Endothelial cell (in vitro differentiated cells): Measurements from ENCODE around the gene KCNQ4. TPM values are rescaled to one million over a fixed set of nuclear protein-coding genes. Genes with fewer than 3 reads are reported as not detected.

ENCODE experiments used
- DNase-seq: peaks from one replicate; pipeline ENCODE4 v3.0.0; 2021; ENCODE audit warnings: low spot score
- H3K27ac Mint-ChIP-seq: one replicate; pipeline ENCODE4 v1.8.0; 2021; ENCODE audit warnings: mixed read lengths, inconsistent platforms; ENCODE audit not compliant: unreplicated experiment
- H3K27me3 Mint-ChIP-seq: one replicate; pipeline ENCODE4 v1.8.0; 2021; ENCODE audit warnings: mild to moderate bottlenecking, moderate library complexity, mixed read lengths, inconsistent platforms; ENCODE audit not compliant: unreplicated experiment
- H3K36me3 Mint-ChIP-seq: one replicate; pipeline ENCODE4 v1.8.0; 2021; ENCODE audit warnings: mild to moderate bottlenecking, low read depth, mixed read lengths, inconsistent platforms; ENCODE audit not compliant: unreplicated experiment
- H3K4me1 Mint-ChIP-seq: one replicate; pipeline ENCODE4 v1.8.0; 2021; ENCODE audit warnings: mild to moderate bottlenecking, mixed read lengths, inconsistent platforms; ENCODE audit not compliant: unreplicated experiment
- H3K4me3 Mint-ChIP-seq: one replicate; pipeline ENCODE4 v1.8.0; 2021; ENCODE audit warnings: mild to moderate bottlenecking, mixed read lengths, inconsistent platforms; ENCODE audit not compliant: unreplicated experiment
- H3K9me3 Mint-ChIP-seq: one replicate; pipeline ENCODE4 v1.8.0; 2021; ENCODE audit warnings: mixed read lengths, inconsistent platforms; ENCODE audit not compliant: unreplicated experiment
- CTCF ChIP-seq: fragments of 200-600 bp; sonication (generic); IDR thresholded peaks from one replicate; pipeline ENCODE4 v1.5.0; 2021; ENCODE audit warnings: antibody characterized with exemption; ENCODE audit not compliant: unreplicated experiment
- total RNA-seq: library from RNA; stranded (reverse); fragmentation: NEBNext Ultra II Directional; extraction: Animal tissue kit (Norgen Biotek cat#: 25700); gene quantifications from one replicate; pipeline ENCODE4 v1.2.1, GENCODE V29; 2021; ENCODE audit not compliant: unreplicated experiment

KCNQ4 gene
- total RNA-seq, 1 donor from 2014 or later = 1.5 TPM

GRCh38 chr1:40851643-40852042 lies 68.1 kb downstream of the KCNQ4 start:
- Mint-ChIP-seq H3K4me3 (no peak overlapping the region), H3K27me3 (peaks cover 2% of the 10 kb centered on the region), H3K27ac (no peak overlapping the region), H3K36me3 (no peaks in the 10 kb centered on the region), H3K9me3 (no peaks in the 10 kb centered on the region), H3K4me1 (peaks cover 42% of the 10 kb centered on the region)
- TF ChIP-seq CTCF = no peak
- DNase-seq = no peak

- no peaks in the 10 kb centered on the region for H3K9me3 Mint-ChIP-seq
- no peak overlapping the region for H3K27ac Mint-ChIP-seq
- no peaks in the 10 kb centered on the region for H3K27me3 Mint-ChIP-seq
- H3K36me3 Mint-ChIP-seq = no peaks in the 10 kb centered on the region
- H3K4me3 Mint-ChIP-seq = no peak overlapping the region
- TF ChIP-seq CTCF = no peak
- no peak for DNase-seq
- H3K4me1 Mint-ChIP-seq = peaks cover 26% of the 10 kb centered on the region
Measured at GRCh38 chr1:40853113-40853884, 69.7 kb downstream of the KCNQ4 start.

- H3K4me1 Mint-ChIP-seq = peaks cover 21% of the 10 kb centered on the region
- H3K9me3 Mint-ChIP-seq = no peaks in the 10 kb centered on the region
- H3K36me3 Mint-ChIP-seq = no peaks in the 10 kb centered on the region
- no peak for TF ChIP-seq CTCF
- no peak overlapping the region for H3K27ac Mint-ChIP-seq
- H3K27me3 Mint-ChIP-seq = no peaks in the 10 kb centered on the region
- H3K4me3 Mint-ChIP-seq = no peak overlapping the region
- no peak for DNase-seq
Measured at GRCh38 chr1:40853885-40854170, 70.2 kb downstream of the KCNQ4 start.

- Mint-ChIP-seq H3K27ac (no peak overlapping the region), H3K36me3 (no peaks in the 10 kb centered on the region), H3K4me3 (no peak overlapping the region), H3K4me1 (peaks cover 8% of the 10 kb centered on the region), H3K27me3 (peaks cover 7% of the 10 kb centered on the region), H3K9me3 (no peaks in the 10 kb centered on the region)
- no peak for DNase-seq
- peak; percentile 18 for TF ChIP-seq CTCF
Measured at GRCh38 chr1:40855513-40855912, 71.9 kb downstream of the KCNQ4 start.

- no peak for DNase-seq
- Mint-ChIP-seq H3K4me3 (no peak overlapping the region), H3K27ac (no peak overlapping the region), H3K4me1 (peaks cover 8% of the 10 kb centered on the region), H3K9me3 (no peaks in the 10 kb centered on the region), H3K27me3 (peaks cover 12% of the 10 kb centered on the region), H3K36me3 (no peaks in the 10 kb centered on the region)
- no peak for TF ChIP-seq CTCF
Measured at GRCh38 chr1:40856116-40856515, 72.5 kb downstream of the KCNQ4 start.
